ENCODE data around the gene OR2B2. TPM values are rescaled to one million over a fixed set of nuclear protein-coding genes. Genes with fewer than 3 reads are reported as not detected.

Gene OR2B2
- total RNA-seq, 1 experiment from 2014 or later, result not detected

GRCh38 chr6:27867051-27867944 is 44.9 kb downstream of the OR2B2 start:
- H3K79me2 ChIP-seq (ENCODE audit: low read length), result no peaks in the 10 kb centered on the region
- no peaks in the 10 kb centered on the region for H3K36me3 ChIP-seq (ENCODE audit: insufficient read depth, low read length)
- H3K4me3 ChIP-seq (ENCODE audit: low read length), result peak overlapping the region; percentile 66
- H2AFZ ChIP-seq (ENCODE audit: low read length), result peak overlapping the region; percentile 62
- H3K4me1 ChIP-seq (ENCODE audit: low read length), result peaks cover 39% of the 10 kb centered on the region
- peak; percentile 89 for DNase-seq
- H3K9ac ChIP-seq (ENCODE audit: low read length), result peak overlapping the region; percentile 75
- H4K20me1 ChIP-seq (ENCODE audit: insufficient read depth, low read depth, low read length), result no peaks in the 10 kb centered on the region
- H3K9me3 ChIP-seq (ENCODE audit: low read length), result no peaks in the 10 kb centered on the region
- peak overlapping the region; percentile 83 for H3K4me2 ChIP-seq (ENCODE audit: low read depth, low read length, poor library complexity, severe bottlenecking)
- no peaks in the 10 kb centered on the region for H3K27me3 ChIP-seq (ENCODE audit: low read length)
- no peaks in the 10 kb centered on the region for H3K9me2 ChIP-seq (replicated peaks; ENCODE audit: insufficient read depth, low read length)
- H3K27ac ChIP-seq (ENCODE audit: low read length), result peak overlapping the region; percentile 78

- Histone ChIP-seq H3K9me3 (ENCODE audit: low read length) (no peaks in the 10 kb centered on the region), H3K9me2 (replicated peaks; ENCODE audit: insufficient read depth, low read length) (no peaks in the 10 kb centered on the region), H3K27ac (ENCODE audit: low read length) (peak overlapping the region; percentile 78), H2AFZ (ENCODE audit: low read length) (peak overlapping the region; percentile 62; the same call in 1 of the 2 replicates), H3K9ac (ENCODE audit: low read length) (peak overlapping the region; percentile 75), H4K20me1 (ENCODE audit: insufficient read depth, low read depth, low read length) (no peaks in the 10 kb centered on the region), H3K4me3 (ENCODE audit: low read length) (peak overlapping the region; percentile 66), H3K79me2 (ENCODE audit: low read length) (no peaks in the 10 kb centered on the region), H3K4me2 (ENCODE audit: low read depth, low read length, poor library complexity, severe bottlenecking) (peak overlapping the region; percentile 83), H3K27me3 (ENCODE audit: low read length) (no peaks in the 10 kb centered on the region), H3K36me3 (ENCODE audit: insufficient read depth, low read length) (no peaks in the 10 kb centered on the region), H3K4me1 (ENCODE audit: low read length) (peaks cover 40% of the 10 kb centered on the region)
- peak; percentile 87 for DNase-seq
Observed at GRCh38 chr6:27866357-27867050, 45.7 kb downstream of the OR2B2 start.

- no peaks in the 10 kb centered on the region for H3K9me2 ChIP-seq (replicated peaks; ENCODE audit: insufficient read depth, low read length)
- no peaks in the 10 kb centered on the region for H4K20me1 ChIP-seq (ENCODE audit: insufficient read depth, low read depth, low read length)
- peak overlapping the region; percentile 75 for H3K9ac ChIP-seq (ENCODE audit: low read length)
- peak overlapping the region; percentile 66 for H3K4me3 ChIP-seq (ENCODE audit: low read length)
- peak overlapping the region; percentile 43; the same call in 1 of the 2 replicates for H2AFZ ChIP-seq (ENCODE audit: low read length)
- peak overlapping the region; percentile 83 for H3K4me2 ChIP-seq (ENCODE audit: low read depth, low read length, poor library complexity, severe bottlenecking)
- DNase-seq, result peak; percentile 77
- peak overlapping the region; percentile 78 for H3K27ac ChIP-seq (ENCODE audit: low read length)
- no peaks in the 10 kb centered on the region for H3K9me3 ChIP-seq (ENCODE audit: low read length)
- no peaks in the 10 kb centered on the region for H3K79me2 ChIP-seq (ENCODE audit: low read length)
- H3K4me1 ChIP-seq (ENCODE audit: low read length), result peaks cover 36% of the 10 kb centered on the region
- H3K27me3 ChIP-seq (ENCODE audit: low read length), result no peaks in the 10 kb centered on the region
- H3K36me3 ChIP-seq (ENCODE audit: insufficient read depth, low read length), result no peaks in the 10 kb centered on the region
Observed at GRCh38 chr6:27865850-27866356, 46.3 kb downstream of the OR2B2 start.

GRCh38 chr6:27864906-27865849 is 47.0 kb downstream of the OR2B2 start:
- Histone ChIP-seq H4K20me1 (ENCODE audit: insufficient read depth, low read depth, low read length) (no peaks in the 10 kb centered on the region), H3K4me3 (ENCODE audit: low read length) (peak overlapping the region; percentile 66), H3K27me3 (ENCODE audit: low read length) (no peaks in the 10 kb centered on the region), H3K36me3 (ENCODE audit: insufficient read depth, low read length) (no peaks in the 10 kb centered on the region), H3K9me3 (ENCODE audit: low read length) (no peaks in the 10 kb centered on the region), H3K79me2 (ENCODE audit: low read length) (no peaks in the 10 kb centered on the region), H3K4me1 (ENCODE audit: low read length) (peaks cover 36% of the 10 kb centered on the region), H3K4me2 (ENCODE audit: low read depth, low read length, poor library complexity, severe bottlenecking) (peak overlapping the region; percentile 83), H2AFZ (ENCODE audit: low read length) (peak overlapping the region; percentile 43; the same call in 1 of the 2 replicates), H3K9me2 (replicated peaks; ENCODE audit: insufficient read depth, low read length) (no peaks in the 10 kb centered on the region), H3K9ac (ENCODE audit: low read length) (peak overlapping the region; percentile 75), H3K27ac (ENCODE audit: low read length) (peak overlapping the region; percentile 78)
- peak; percentile 94 for DNase-seq

DNA sequence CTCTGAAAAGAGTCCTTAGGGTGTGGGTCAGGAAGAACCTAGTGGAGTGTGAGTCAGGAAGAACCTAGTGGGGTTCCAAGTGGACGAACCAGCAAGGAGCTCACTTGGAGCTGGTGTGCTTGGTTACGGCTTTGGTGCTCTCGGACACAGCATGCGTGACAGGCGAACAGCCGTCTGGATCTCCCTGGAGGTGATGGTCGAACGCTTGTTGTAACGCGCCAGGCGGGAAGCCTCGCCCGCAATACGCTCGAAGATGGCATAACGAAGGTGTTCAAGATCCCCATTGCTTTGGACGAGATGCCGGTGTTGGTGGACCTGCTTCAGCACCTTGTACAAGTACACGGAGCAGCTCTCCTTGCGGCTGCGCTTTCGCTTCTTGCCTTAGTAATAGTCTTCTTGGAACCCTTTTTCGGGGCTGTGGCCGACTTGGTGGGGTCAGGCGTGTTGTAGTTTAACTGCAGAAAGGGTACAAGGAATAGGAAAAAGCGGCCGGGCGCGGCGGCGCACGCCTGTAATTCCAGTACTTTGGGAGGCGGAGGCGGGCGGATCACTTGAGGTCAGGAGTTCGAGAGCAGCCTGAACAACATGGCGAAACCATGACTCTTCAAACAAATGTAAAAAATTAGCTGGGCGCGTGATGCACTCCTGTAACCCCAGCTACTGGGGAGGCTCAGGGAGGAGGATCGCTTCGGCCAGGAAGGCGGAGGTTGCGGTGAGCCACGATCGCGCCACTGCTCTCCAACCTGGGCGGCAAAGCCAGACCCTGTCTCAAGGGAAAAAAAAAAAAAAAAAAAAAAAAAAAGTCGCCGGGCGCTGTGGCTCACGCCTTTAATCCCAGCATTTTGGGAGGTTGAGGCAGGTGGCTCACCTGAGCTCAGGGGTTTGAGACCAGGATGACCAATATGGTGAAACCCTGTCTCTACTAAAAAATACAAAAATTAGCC is 48.0 kb downstream of the OR2B2 start:
- H3K4me3 ChIP-seq (ENCODE audit: low read length), result no peak overlapping the region
- no peak overlapping the region for H3K9ac ChIP-seq (ENCODE audit: low read length)
- H3K9me2 ChIP-seq (replicated peaks; ENCODE audit: insufficient read depth, low read length), result no peaks in the 10 kb centered on the region
- H3K79me2 ChIP-seq (ENCODE audit: low read length), result no peaks in the 10 kb centered on the region
- no peak overlapping the region for H2AFZ ChIP-seq (ENCODE audit: low read length)
- no peak for DNase-seq
- no peak overlapping the region for H3K4me2 ChIP-seq (ENCODE audit: low read depth, low read length, poor library complexity, severe bottlenecking)
- H3K4me1 ChIP-seq (ENCODE audit: low read length), result peaks cover 36% of the 10 kb centered on the region
- H3K36me3 ChIP-seq (ENCODE audit: insufficient read depth, low read length), result no peaks in the 10 kb centered on the region
- no peak overlapping the region for H3K27ac ChIP-seq (ENCODE audit: low read length)
- H4K20me1 ChIP-seq (ENCODE audit: insufficient read depth, low read depth, low read length), result no peaks in the 10 kb centered on the region
- H3K9me3 ChIP-seq (ENCODE audit: low read length), result no peaks in the 10 kb centered on the region
- no peaks in the 10 kb centered on the region for H3K27me3 ChIP-seq (ENCODE audit: low read length)

- no peaks in the 10 kb centered on the region for H3K79me2 ChIP-seq (ENCODE audit: low read length)
- peaks cover 30% of the 10 kb centered on the region for H3K4me1 ChIP-seq (ENCODE audit: low read length)
- H3K27me3 ChIP-seq (ENCODE audit: low read length), result no peaks in the 10 kb centered on the region
- no peak for DNase-seq
- no peaks in the 10 kb centered on the region for H3K36me3 ChIP-seq (ENCODE audit: insufficient read depth, low read length)
- H3K9me2 ChIP-seq (replicated peaks; ENCODE audit: insufficient read depth, low read length), result no peaks in the 10 kb centered on the region
- H3K4me2 ChIP-seq (ENCODE audit: low read depth, low read length, poor library complexity, severe bottlenecking), result no peak overlapping the region
- no peaks in the 10 kb centered on the region for H4K20me1 ChIP-seq (ENCODE audit: insufficient read depth, low read depth, low read length)
- H2AFZ ChIP-seq (ENCODE audit: low read length), result no peak overlapping the region
- no peaks in the 10 kb centered on the region for H3K9me3 ChIP-seq (ENCODE audit: low read length)
- H3K9ac ChIP-seq (ENCODE audit: low read length), result no peak overlapping the region
- no peak overlapping the region for H3K27ac ChIP-seq (ENCODE audit: low read length)
- no peak overlapping the region for H3K4me3 ChIP-seq (ENCODE audit: low read length)
Observed at GRCh38 chr6:27862396-27863066, 49.7 kb downstream of the OR2B2 start.

GRCh38 chr6:27861861-27862260 is 50.3 kb downstream of the OR2B2 start:
- H3K79me2 ChIP-seq (ENCODE audit: low read length), result no peaks in the 10 kb centered on the region
- H4K20me1 ChIP-seq (ENCODE audit: insufficient read depth, low read depth, low read length), result no peaks in the 10 kb centered on the region
- no peaks in the 10 kb centered on the region for H3K9me3 ChIP-seq (ENCODE audit: low read length)
- no peaks in the 10 kb centered on the region for H3K27me3 ChIP-seq (ENCODE audit: low read length)
- no peak overlapping the region for H3K27ac ChIP-seq (ENCODE audit: low read length)
- peaks cover 23% of the 10 kb centered on the region for H3K4me1 ChIP-seq (ENCODE audit: low read length)
- no peak for DNase-seq
- H3K4me3 ChIP-seq (ENCODE audit: low read length), result no peak overlapping the region
- no peaks in the 10 kb centered on the region for H3K36me3 ChIP-seq (ENCODE audit: insufficient read depth, low read length)
- no peak overlapping the region for H3K9ac ChIP-seq (ENCODE audit: low read length)
- no peak overlapping the region for H2AFZ ChIP-seq (ENCODE audit: low read length)
- H3K4me2 ChIP-seq (ENCODE audit: low read depth, low read length, poor library complexity, severe bottlenecking), result no peak overlapping the region
- H3K9me2 ChIP-seq (replicated peaks; ENCODE audit: insufficient read depth, low read length), result no peaks in the 10 kb centered on the region
